HPDE6-E6E7 (cell line): ENCODE results near the gene MGME1.

Experiments used
- DNase-seq: peaks from one replicate; pipeline ENCODE4 v3.0.0; 2011; ENCODE audit warnings: missing footprints; ENCODE audit errors: extremely low spot score

The MGME1 gene

GRCh38 chr20:17940224-17940971 lies 28.4 kb upstream of the MGME1 start:
- DNase-seq = no peak

DNA sequence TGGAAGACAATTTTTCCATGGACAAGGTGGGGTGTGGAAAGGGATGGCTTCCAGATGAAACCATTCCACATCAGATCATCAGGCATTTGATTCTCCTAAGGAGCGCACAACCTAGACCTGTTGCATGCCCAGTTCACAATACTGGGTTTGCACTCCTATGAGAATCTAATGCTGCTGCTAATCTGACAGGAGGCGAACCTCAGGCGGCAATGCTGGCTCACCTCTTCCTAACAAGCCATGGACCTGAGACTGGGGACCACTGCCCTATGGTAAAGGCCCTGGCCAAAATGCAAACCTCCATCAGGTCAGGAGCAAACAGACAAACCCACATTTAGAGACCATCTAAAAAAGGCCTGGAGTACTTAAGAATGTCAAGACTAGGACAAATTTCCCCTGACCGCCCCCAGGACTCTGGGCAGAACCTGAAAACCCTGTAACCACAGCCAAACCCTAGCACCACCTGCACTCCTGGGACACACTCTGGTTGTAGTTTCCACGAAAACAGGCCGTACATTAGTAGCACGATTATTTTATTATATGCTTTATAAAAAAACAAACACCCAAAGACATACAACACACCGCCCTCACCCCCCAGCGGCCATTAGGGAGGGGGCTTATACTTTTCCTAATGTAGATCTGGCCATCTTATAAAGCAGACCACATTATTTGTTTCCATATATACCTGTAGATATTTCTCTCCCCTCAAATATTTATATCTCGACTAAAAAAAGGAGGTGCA lies 27.6 kb upstream of the MGME1 start:
- no peak for DNase-seq

DNA sequence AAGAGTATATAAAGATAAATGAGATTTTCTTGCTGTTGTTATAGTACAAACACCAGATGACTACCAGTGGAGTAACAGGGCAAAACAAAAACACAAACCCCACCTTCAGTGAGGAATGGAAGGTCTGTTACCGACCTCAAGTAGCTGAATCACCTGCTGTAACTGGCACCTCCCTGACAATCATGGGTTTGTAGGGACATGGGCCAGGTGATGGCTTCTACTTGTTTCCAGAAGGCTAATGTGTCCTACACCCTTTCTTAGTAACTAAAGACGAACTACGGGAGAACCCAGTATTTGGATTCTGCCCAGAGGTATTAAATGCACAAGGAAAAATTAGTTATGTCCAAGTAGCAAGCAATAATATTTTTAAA lies 27.0 kb upstream of the MGME1 start:
- DNase-seq = no peak

- no peak for DNase-seq
These were observed 25.5 kb upstream of the MGME1 start for GRCh38 chr20:17943343-17943742.

DNA sequence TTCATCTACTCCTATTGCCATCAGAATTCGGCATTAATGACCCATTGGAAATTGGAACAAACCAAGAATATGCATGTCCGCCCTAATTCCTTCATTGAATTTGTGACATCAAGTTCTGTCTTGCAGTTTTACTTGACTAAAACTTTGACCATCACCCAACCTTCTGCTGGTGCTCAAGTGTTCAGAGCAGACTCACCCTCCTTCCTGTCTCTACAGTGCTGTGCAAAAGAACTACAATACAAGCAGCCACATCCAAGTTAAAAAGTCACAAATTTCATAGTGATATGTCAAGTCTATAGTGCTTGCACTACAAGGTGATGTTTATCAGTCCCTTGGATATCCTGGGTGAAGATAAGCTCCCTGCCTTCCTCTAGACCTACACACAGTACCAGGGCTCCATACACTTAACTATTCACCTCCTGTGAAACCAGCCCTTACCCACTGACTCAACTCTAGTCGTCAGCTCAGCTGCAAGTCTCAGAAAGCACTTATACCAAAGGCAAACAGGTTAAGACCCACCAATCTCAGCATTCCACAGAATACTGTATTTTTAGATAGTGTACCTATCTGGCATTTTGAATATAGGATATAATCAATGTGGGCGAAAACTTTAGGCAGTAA lies 23.9 kb upstream of the MGME1 start:
- no peak for DNase-seq

GRCh38 chr20:17946040-17946439 lies 22.8 kb upstream of the MGME1 start:
- no peak for DNase-seq

- no peak for DNase-seq
These were observed 22.0 kb upstream of the MGME1 start for GRCh38 chr20:17946572-17947473.

DNA sequence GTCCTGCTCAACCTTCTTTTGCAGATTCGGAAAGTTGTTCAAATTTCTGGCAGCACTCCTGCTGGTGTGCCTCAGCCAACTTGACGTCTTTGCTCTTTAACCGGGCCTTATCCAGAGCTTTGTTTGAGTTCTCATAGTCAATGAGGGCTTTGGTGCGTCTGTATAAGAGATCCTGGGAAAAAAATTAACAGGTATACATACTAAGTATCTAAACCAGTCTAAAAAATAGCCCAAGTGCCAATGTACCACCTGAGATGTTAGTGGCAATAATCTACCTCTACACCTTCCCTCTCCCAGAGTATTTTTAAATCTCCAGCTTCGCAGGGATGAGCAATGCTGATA lies 21.4 kb upstream of the MGME1 start:
- no peak for DNase-seq

DNA sequence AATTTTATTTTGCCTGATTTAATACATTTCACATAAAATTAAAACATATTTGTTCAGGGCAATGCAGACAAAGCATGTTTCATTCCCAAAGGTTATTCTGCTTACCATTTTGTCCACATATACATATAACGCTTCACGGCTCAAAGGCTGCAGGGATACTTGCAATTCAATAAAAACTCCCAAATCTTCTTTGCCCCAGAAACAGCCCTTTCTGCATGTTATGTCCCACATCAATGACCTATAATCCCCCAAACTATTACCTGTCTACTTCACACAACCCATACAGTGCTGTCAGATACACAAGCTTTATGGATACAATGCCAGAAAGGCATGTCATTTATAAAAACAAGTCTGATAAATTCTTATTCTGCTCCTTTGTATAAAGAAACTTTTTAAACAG lies 20.4 kb upstream of the MGME1 start:
- DNase-seq = no peak

DNA sequence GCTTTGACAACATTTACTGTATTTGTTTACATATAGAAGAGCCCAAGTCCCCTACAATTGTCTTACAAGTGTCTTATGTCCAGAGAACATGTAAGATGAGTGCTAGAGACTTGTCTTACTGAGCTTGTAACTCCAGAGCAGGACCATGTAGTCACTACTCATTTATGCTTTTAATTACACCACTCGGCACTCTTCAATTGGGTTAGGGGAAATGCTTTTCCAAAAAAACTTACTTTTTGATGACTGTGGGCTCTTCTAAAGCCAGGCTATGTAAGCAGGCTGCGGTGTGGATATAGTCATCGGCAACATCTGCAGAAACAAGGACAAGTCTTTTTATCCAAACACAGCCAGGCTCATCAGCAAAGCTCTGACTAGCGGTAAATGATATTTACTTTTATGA lies 18.9 kb upstream of the MGME1 start:
- DNase-seq = no peak

GRCh38 chr20:17950670-17951069 lies 18.1 kb upstream of the MGME1 start:
- no peak for DNase-seq

DNA sequence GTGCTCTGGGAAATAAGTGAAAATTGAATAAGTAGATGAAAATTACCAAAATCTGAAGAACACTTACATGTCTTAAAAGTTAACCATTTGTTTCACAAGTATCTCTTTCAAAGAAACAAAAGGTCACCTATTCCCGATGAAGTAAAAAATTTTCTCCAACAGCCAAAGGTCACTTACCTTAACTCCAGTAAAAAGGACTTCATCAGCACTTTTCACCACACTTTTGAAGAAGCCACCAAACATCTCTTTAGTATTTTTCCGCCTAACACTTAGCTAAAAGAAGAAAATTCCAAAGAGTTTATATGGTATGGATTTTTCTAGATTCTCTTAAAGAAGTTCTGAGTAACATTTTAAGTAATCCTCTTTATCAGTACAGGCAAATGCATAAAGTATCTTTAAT lies 17.5 kb upstream of the MGME1 start:
- DNase-seq = no peak

DNA sequence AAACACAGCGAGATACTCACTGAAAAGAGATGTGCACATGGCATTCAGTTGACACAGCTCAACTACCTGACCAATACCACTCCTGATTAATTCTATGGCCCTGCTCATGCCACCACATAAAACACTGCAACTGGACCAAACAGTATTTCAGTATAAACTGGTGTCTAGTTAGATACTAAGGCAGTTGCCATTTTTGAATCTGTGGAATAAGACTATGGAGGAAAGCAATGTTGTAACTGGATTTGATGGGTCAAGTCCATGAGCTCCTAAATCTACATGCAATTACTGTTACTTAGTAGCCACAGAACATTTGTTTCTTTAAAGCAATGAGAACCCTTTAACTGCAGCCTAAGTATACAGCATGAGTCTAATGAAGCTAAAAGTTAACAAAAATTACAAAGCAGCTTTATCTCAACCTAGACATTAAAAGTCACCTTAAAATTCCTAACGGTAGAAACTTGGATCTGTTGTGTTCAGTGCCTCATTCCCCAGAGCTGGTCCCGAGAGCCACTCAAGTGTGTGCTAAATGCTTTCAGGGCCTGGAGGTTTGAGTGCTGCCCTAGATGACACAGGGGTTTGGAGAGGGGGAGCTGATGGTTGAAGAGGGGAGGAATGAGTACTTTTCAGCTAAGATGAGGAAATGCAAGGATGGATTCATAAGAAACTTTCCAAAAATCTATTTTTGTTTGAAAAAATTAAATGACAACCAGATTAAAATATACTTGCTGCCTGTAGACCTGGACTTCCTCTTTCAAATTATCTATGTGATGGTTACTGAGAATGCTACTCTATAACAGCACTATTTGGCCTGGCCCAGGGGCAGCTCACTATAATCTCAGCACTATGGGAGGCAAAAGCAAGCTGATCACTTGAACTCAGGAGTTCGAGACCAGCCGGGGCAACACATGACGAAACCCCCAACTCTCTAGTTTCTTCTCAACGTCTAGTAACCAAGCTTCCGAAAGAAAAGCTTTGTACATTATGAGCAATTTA lies 15.8 kb upstream of the MGME1 start:
- DNase-seq = no peak

GRCh38 chr20:17953935-17954334 lies 14.9 kb upstream of the MGME1 start:
- no peak for DNase-seq

GRCh38 chr20:17955302-17955701 lies 13.5 kb upstream of the MGME1 start:
- no peak for DNase-seq

GRCh38 chr20:17956099-17956685 lies 12.6 kb upstream of the MGME1 start:
- DNase-seq = no peak

DNA sequence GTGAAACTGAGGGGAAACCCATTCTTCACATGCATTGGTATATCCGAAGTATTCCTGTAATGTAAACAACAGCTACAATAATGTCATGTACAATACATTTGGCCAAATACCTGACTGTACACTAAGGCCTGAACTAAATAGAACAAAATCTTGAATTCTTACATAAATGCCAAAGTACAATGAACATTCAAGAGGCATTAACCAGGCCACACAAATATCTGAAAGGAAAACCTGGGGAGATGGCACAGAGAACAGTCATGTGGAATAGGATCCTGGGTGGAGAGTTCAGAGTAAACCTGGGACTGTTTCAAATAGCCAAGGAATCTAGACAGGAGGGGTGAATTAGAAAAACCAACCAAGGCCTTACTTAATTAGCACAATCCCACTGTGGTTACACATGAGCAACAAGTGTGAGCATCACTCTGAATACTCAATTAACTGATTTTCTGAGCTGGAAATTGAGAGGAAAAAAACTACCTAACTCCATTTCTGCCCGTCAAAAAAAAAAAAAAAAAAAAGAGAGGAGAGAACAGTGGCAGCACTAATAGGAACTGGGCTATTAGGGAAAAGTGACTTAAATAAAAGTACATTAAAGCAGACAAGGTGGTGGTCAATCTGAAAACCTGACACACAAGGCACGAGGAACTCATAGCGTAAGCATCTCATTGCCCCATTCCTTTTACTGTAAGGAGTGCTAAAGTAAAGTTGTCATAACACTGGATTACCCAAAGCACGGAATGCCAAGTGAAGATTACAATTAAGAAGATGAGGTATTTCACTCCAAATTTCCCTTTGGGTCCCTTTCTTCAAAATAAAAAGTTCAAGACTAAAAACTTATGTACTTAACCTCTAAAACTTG lies 11.1 kb upstream of the MGME1 start:
- DNase-seq = no peak

DNA sequence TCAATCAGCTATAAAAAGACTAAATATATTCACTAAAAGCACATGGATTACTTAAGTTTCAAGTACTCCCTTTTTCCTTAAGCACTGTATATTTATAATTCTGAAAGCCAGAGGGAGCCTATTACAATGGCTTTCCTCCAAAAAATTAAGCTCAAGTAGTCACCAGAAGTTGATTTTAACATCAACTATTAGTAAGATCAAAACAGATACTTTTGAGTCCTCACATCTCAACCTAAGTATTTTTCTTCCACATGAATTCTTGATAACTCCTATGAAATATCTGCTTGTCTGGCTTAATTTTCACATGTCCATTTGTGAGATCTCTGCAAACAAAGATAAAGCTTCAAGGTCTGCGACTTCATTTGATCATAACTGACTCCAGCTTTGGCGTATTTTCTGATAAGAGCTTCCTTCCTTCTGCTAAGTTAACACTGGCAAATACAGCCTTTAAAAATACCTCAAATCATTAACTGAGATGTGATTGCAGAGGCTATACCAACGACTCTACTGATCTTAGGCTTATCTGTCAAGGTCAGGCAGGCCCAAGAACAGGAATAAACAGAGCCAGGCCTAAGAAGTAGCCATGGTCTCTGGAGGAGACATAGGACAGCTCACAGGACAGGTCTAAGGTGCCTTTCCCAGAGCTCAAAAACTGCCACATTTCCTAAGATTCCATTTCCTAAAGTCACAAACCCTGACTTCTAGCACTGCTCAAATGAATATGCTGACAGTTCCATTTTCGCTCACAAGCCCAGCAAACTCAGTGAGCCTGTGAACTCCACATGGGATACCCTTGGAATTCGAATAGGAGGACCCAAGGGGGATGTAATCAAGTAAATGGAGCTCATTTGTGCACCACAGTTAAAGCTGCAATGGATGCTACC lies 10.2 kb upstream of the MGME1 start:
- DNase-seq = no peak

DNA sequence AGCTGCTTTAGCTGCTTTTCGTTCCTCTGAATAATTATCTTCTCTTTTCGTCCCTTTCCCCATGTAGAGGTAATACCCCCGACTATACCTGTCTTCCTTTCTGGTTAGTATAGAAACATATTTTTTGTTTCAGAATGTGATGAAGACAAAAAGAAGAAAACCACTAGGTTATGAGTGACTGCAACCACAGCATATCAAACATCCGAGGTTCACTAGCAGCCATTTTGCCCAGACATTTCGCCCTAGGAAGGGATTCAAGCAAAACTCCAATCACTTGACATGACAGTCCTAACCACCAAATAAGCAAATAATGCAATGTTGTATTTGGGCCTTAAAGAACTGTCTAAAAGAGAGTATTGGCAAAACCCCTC lies 9.6 kb upstream of the MGME1 start:
- DNase-seq = no peak
